Testis (tissue), 3 donors: Measurements from ENCODE around the gene AGAP1. TPM values are rescaled to one million over a fixed set of nuclear protein-coding genes. Genes with fewer than 3 reads are reported as not detected.

ENCODE experiments used
- DNase-seq: peaks from one replicate; pipeline ENCODE4 v3.0.0-alpha.2; 2019
- H3K27ac ChIP-seq, 2 donors: fragments of 200-600 bp; sonication (generic); one replicate each; pipeline ENCODE4 v1.5.1; 2019
- H3K27me3 ChIP-seq: fragments of 200-600 bp; sonication (generic); one replicate; pipeline ENCODE4 v1.5.1; 2019
- H3K36me3 ChIP-seq: fragments of 200-600 bp; sonication (generic); one replicate; pipeline ENCODE4 v1.5.1; 2017; ENCODE audit warnings: low read depth; ENCODE audit errors: missing control alignments
- H3K4me1 ChIP-seq: fragments of 200-600 bp; sonication (generic); one replicate; pipeline ENCODE4 v1.5.1; 2019
- H3K4me3 ChIP-seq, 2 donors: fragments of 200-600 bp; sonication (generic); one replicate each; pipeline ENCODE4 v1.5.1; 2017 to 2019
- H3K9me3 ChIP-seq: fragments of 200-600 bp; sonication (generic); one replicate; pipeline ENCODE4 v1.5.1; 2017
- CTCF ChIP-seq, 3 experiments: fragments of 450-650 bp in 2 of 3; fragments of 200-600 bp in 1 of 3; sonication (generic) in 1 of 3; IDR thresholded peaks; one replicate each; pipeline ENCODE4 v1.5.1; 2016 to 2019; ENCODE audit warnings: antibody characterized with exemption in 3 of 3, mild to moderate bottlenecking in 2 of 3, moderate library complexity in 1 of 3
- POLR2A ChIP-seq: fragments of 450-650 bp; IDR thresholded peaks from one replicate; pipeline ENCODE4 v1.6.1; 2017; ENCODE audit warnings: antibody characterized with exemption, mild to moderate bottlenecking, moderate library complexity
- WGBS, 2 donors: methylation state at CpG; one replicate each; pipeline ENCODE4 v1.1.5; 2018; 5-methylcytosine and 5-hydroxymethylcytosine counted together
- intact Hi-C: fragments of 100-400 bp; cut with DNase I; formaldehyde crosslinking; loops from one replicate; pipeline ENCODE4 v1.15.1; 2023; ENCODE audit warnings: low total_unique reads
- polyA plus RNA-seq: library from polyadenylated mRNA; stranded (reverse); fragments of 350-450 nt; fragmentation: Illumina TruSeq; extraction: RNeasy Lipid Tissue Mini Kit (QIAGEN cat#74804); gene quantifications from one replicate; pipeline ENCODE4 v1.2.3, GENCODE V29; 2014; ENCODE audit warnings: low read depth, low replicate concordance; ENCODE audit not compliant: insufficient read depth
- total RNA-seq, 2 donors: library from RNA; depleted of rRNA; stranded (reverse); fragments of >200 nt; gene quantifications; one replicate each; pipeline ENCODE4 v1.2.3, GENCODE V29; 2016

AGAP1 gene
- total and polyA plus RNA-seq, 3 donors from 2014 or later, result 21.4 to 45.5 (median 40.7) TPM

- Histone ChIP-seq H3K27me3 (no peaks in the 10 kb centered on the region), H3K36me3 (no peaks in the 10 kb centered on the region), H3K27ac (no peak overlapping the region), H3K4me3 (no peak overlapping the region), H3K9me3 (no peaks in the 10 kb centered on the region), H3K4me1 (no peaks in the 10 kb centered on the region)
- WGBS, 2 donors, result 92 to 95% methylated on average over 7 of the region's 7 CpGs
- no peak for TF ChIP-seq POLR2A
- no peak for TF ChIP-seq CTCF (IDR thresholded peaks at IDR 0.05)
- intact Hi-C loops, result no loop called here
- no peak for DNase-seq
These were observed 204.6 kb downstream of the AGAP1 start for GRCh38 chr2:235698491-235698890.

- 89 to 100% methylated on average over 2 to 5 of the region's 5 CpGs for WGBS, 2 donors
- Histone ChIP-seq H3K4me3 (no peak overlapping the region), H3K27ac (no peak overlapping the region), H3K36me3 (no peaks in the 10 kb centered on the region), H3K4me1 (no peaks in the 10 kb centered on the region), H3K27me3 (no peaks in the 10 kb centered on the region), H3K9me3 (no peaks in the 10 kb centered on the region)
- no peak for TF ChIP-seq POLR2A
- no peak for TF ChIP-seq CTCF (IDR thresholded peaks at IDR 0.05)
- DNase-seq, result no peak
- intact Hi-C loops, result no loop called here
These were observed 205.7 kb downstream of the AGAP1 start for GRCh38 chr2:235699576-235699975.

GRCh38 chr2:235701206-235701981 lies 207.6 kb downstream of the AGAP1 start:
- intact Hi-C loops, result no loop called here
- 80 to 82% methylated on average over 13 of the region's 13 CpGs for WGBS, 2 donors
- no peak for DNase-seq

GRCh38 chr2:235702186-235702585 lies 208.3 kb downstream of the AGAP1 start:
- H3K27me3 ChIP-seq, result no peaks in the 10 kb centered on the region
- no peaks in the 10 kb centered on the region for H3K36me3 ChIP-seq
- H3K9me3 ChIP-seq, result no peaks in the 10 kb centered on the region
- no peaks in the 10 kb centered on the region for H3K4me1 ChIP-seq
- no peak overlapping the region for H3K27ac ChIP-seq
- intact Hi-C loops, result no loop called here
- 88 to 90% methylated on average over 4 of the region's 4 CpGs for WGBS, 2 donors
- no peak for DNase-seq
- TF ChIP-seq CTCF (IDR thresholded peaks at IDR 0.05) (no peak), POLR2A (no peak)
- no peak overlapping the region for H3K4me3 ChIP-seq

More at GRCh38 chr2:235701206-235701981, 207.6 kb downstream of the AGAP1 start:
- TF ChIP-seq CTCF (IDR thresholded peaks at IDR 0.05) (no peak), POLR2A (no peak)
- Histone ChIP-seq H3K27me3 (no peaks in the 10 kb centered on the region), H3K9me3 (no peaks in the 10 kb centered on the region), H3K4me1 (no peaks in the 10 kb centered on the region), H3K36me3 (no peaks in the 10 kb centered on the region), H3K27ac (no peak overlapping the region), H3K4me3 (no peak overlapping the region)
